ENCODE data around the gene PLEKHG5.

Gene PLEKHG5

DNA sequence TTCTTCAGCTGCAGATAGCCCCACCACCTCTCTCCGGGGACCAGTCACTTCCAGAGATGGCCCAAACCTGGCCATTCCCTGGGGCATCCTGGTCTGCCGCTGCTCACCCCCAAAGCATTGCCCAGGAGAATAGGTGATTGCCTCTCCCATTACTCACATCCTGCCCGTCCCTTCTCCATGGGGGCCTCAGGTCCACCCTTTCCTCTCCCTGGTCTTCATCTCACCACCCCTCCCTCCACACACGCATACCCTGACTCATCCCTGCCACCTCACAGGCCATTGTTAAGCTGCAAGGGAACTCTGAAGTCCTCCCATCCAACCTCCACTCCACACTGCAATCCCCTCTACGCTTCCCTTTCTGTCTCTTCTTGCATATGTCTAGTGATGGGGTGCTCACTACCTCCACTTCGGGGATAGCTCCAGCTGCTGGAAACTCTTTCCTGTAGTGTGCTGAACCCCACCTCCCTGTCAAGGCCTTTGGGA is at the start of gene PLEKHG5:
TSS of gene PLEKHG5 (minus strand) at position 188 of the 483 bp plus-strand sequence. CDS start 14,096 bp downstream, outside the sequence.
- DNase-seq, result peak; percentile 38

DNA sequence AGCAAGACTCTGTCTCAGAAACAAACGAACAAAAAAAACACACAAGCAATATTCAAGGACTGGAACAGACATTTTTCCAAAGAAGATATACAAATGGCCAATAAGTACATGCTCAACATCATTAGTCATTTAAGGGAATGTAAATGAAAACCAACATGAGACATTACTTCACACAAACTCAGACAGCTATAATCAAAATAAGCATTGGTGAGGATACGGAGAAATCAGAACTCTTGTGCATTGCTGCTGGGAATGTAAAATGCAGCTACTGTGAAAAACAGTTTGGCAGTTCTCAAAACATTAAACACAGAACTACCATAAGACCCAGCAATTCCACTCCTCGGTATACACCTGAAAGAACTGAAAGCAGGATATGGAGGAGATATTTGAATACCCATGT is 47.5 kb upstream of the PLEKHG5 start:
- no peak for DNase-seq

DNA sequence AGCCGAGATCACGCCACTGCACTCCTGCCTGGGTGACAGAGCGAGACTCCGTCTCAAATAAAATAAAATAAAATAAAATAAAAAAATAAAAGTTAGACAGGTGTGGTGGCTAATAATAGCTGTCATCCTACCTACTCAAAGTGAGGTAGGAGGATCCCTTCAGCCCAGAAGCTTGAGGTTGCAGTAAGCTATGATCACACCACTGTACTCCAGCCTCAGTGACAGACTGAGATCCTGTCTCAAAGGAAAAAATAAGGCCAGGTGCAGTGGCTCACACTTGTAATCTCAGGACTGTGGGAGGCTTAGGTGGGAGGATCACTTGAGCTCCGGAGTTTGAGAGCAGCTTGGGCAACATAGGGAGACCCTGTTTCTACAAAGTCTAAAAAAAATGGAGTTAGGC is 44.8 kb upstream of the PLEKHG5 start:
- DNase-seq, result no peak

DNA sequence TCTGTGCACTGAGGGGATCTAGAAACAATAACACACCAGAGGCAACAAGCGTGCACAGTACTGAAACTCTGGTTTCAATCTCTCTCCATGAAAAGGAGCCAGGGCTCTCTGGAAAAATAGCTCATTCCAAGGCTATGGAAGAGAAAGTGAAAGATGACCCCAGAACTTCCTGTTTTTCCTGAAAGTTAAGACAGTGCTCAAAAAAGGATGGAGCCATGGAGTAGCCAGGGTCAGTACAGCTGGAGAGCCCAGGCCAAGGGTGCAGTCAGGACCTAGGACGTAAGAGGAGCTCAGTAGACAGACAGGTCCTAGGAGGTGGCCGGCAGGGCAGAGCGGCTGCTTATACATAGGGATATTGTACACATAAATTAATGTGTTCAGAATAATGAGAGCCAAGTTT is 43.7 kb upstream of the PLEKHG5 start:
- no peak for DNase-seq

DNA sequence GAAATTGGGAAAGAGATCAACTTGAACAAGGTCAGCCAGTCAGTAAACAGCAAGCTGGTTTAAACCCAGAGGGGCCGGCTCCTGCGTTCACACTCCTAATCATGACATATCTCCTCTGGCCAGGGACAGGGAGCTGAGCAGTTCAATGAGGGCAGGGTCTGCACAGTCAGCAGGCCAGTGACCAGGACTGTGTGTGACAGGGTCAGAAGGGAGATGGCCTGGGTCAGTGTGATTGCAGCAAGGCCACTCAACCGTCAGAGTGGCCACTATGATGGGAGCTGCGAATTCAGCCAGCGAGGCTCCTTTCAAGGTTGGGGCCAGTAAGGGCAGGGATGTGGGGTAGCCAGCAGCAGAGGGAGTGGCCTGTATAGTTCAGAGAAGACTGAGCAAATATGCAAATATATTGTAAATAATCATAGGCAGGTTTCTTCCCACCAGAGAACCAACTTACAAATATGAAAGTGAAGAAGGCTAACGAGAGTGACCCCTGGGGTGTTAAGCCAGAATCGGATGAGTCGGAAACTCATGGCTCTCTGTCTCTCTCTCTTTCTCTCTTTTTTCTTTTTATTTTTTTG is 42.9 kb upstream of the PLEKHG5 start:
- no peak for DNase-seq

DNA sequence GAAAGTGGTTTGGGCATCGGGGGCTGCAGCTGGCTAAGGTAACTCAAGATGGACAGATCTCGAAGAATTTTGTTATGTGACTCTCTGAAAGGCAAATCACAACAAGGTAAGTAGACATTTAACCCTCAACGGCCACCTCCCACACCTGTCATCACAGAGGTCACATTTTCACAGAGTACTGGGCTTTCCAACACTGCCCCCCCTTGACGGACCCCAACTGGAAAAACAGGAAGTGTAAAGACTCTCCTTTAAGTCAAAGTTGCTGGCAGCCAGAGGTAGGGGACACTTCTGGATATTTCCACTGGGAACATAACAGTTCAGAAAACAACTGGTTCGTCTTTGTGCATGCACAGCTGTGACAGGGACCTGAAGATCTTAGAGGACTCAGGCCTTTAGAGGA is 40.5 kb upstream of the PLEKHG5 start:
- no peak for DNase-seq

- DNase-seq, result no peak
Observed at GRCh38 chr1:6530504-6531160, 39.2 kb upstream of the PLEKHG5 start.

GRCh38 chr1:6528492-6528891 is 37.0 kb upstream of the PLEKHG5 start:
- DNase-seq, result no peak

DNA sequence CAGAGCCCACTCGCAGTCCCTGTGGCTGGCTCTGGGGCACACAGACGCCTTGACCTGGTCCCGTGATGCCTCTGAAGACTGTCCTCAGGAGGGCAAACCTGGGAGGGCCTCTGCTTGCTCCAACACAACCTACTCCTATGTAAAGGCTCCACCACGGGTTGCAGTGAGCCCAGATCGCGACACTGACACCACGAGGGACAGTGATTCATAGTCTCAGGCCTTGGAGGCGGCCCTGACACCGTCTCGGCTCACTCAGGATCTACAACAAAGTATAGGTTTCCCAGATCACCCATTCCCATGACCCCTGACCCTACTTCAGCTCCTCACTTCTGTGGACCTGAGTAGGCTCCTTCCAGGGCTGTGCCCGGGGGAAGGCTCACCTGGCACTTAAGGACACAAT is 34.8 kb upstream of the PLEKHG5 start:
- DNase-seq, result no peak

DNA sequence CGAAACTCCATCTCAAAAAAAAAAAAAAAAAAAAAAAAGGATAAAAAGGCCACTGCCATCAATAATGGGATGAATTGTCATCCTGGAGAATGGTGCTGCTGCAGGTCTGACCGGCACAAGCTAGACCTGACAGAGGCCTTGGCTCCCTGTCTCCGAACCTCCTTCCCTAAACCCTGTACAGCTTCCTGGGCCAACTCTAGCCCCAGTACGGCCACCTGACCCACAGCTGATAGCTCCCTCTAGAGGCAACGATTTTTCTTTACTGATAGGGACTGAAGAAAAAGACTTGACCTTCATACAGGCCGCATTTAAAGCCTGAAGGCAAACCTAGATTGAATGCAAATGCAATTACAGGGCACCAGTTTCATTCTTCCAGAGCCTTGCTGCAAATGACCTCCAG is 32.1 kb upstream of the PLEKHG5 start:
- DNase-seq, result no peak

DNA sequence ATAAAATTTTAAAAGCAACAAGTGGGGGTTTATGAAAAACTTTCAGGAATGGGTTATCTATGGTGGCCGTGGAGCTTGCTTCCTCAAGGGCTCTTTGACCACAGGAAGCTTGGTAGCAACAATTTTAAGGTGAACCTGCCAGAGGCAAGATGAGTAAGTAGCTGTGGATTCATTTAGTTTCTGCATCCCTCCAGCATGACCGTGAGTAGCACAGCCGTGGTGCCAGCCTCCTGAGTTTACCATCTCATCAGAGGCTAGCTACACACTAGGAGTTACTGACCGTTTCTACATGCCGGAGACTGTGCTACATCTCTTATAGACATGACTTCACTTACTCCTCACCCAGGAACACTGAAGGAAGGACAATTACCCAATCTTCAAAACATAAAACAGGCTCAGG is 30.1 kb upstream of the PLEKHG5 start:
- DNase-seq, result no peak

GRCh38 chr1:6519935-6520671 is 28.6 kb upstream of the PLEKHG5 start:
- DNase-seq, result no peak

DNA sequence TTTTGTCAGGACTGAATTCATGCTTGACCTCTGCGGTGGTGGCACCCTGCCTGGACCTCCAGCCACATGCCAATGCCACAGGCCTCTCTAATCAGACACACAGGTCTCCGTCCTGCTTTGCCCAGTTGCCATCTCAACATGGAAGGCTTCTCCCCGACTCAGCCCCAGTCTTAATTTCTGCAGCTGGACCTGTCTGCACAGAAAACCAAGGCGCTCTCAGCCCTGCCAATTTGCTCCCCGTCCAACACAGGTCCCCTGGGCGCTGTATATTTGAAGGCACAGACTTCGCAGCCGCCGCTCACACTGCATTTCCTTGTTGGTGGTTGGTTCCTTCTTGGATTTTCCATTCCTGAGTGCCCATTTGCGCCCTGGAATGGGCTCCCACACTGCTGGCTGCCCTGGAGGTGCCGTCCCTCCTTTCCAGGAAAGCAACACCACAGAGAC is 28.0 kb upstream of the PLEKHG5 start:
- DNase-seq, result no peak

- DNase-seq, result no peak
Observed at GRCh38 chr1:6517435-6517851, 26.0 kb upstream of the PLEKHG5 start.

GRCh38 chr1:6515771-6516170 is 24.3 kb upstream of the PLEKHG5 start:
- no peak for DNase-seq

GRCh38 chr1:6513320-6513801 is 21.9 kb upstream of the PLEKHG5 start:
- DNase-seq, result no peak

GRCh38 chr1:6512908-6513280 is 21.4 kb upstream of the PLEKHG5 start:
- no peak for DNase-seq

DNA sequence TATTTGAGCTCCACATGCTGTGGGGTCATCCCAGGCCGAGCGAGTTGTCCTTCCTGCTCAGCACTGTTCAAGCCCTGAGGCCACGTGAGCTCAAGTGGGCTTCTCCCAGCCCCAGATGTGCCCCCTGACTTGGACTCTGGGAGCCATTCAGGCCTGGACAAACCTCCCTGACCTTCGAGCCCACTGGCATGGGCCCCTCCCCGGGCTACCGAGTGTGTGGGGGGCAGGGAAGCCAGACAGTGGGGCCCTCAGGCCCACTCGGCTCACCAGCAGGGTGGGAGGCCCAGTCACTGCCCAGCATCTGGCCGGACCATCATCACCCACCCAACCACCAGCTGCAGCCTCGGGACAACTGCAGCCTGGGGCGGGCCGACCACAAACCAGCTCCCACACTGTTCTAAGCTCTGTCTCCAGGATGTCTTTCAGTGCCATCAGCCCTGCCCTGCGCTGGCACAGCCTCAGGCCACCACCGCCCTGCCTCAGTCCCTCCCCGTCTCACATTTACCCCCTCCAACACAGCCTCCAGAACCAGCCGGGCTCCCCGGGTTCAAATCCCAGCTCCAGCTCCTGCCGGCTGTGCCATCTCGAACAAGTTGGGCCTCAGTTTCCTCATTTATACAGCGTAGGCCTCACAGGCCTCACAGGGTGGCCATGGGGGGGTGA is 20.9 kb upstream of the PLEKHG5 start:
- no peak for DNase-seq

GRCh38 chr1:6511561-6512244 is 20.2 kb upstream of the PLEKHG5 start:
- no peak for DNase-seq

GRCh38 chr1:6511056-6511455 is 19.6 kb upstream of the PLEKHG5 start:
- no peak for DNase-seq

GRCh38 chr1:6510493-6510892 is 19.0 kb upstream of the PLEKHG5 start:
- no peak for DNase-seq

- no peak for DNase-seq
Observed at GRCh38 chr1:6509919-6510291, 18.4 kb upstream of the PLEKHG5 start.

Data from stimulated activated CD4-positive, alpha-beta T cell treated with anti-CD3 and anti-CD28 coated beads, Interleukin-15, amount 100 ng/mL, for 24 hours (primary cell).